Ishikawa (cell line): Measurements from ENCODE around the gene CRB3.

ENCODE experiments used
- EP300 ChIP-seq: IDR thresholded peaks from 2 replicates; pipeline ENCODE4 v1.6.1; 2012; ENCODE audit warnings: borderline replicate concordance
- FOXM1 ChIP-seq: IDR thresholded peaks from 2 replicates; pipeline ENCODE4 v1.6.1; 2012; ENCODE audit warnings: low read depth, borderline replicate concordance

DNA sequence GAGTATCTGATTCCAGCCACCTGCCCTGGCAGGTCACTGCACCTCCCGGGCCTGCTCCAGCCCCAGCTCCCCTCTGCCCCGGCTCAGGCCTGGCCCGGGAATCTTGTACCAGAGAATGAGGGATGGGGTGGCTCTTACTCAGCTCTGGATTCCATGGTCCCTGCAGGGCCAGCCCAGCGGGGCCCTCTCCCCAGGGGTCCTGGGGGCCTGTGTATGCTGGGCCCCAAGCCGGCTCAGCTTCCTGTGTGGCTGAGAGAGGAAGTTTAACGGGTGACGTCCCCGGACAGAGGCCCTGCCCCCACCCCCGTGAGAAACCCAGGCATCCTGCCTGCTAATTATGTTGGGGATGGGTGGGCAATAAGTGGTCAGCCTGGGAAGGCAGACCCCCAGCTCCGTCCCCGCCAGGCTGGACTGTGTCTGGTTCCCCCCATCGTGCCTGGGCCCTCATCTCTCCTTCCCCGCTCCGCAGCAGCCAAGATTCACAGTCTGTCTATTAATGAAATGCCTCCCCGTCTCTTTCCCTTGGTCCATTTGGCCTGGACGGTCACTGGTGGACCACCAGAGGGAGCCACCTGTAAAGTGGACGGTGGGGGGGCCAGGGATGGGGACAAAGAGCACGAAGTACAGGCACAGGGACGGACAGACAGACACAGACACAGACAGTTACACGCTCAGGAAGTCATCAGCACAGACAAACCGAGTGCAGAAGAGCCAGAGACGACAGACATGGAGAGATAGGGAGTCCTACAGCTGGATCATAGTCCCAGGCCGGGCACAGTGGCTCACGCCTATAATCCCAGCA is 17.7 kb downstream of the CRB3 start, which contains the start of gene DENND1C:
- TF ChIP-seq EP300: no peak
- TF ChIP-seq FOXM1: no peak
